NCI-H2227 (cell line): ENCODE measurements around the gene ALG14.
"Not testable (repeated sequence)": the region's sequence is repeated elsewhere in the genome, so short reads cannot be mapped to it uniquely, and the experiment has no call there.

Source experiments
- DNase-seq: peaks from one replicate; lab custom pipeline; 2025; ENCODE audit not compliant: unreplicated experiment; lab: John Stamatoyannopoulos, UW

The ALG14 gene, protein sequence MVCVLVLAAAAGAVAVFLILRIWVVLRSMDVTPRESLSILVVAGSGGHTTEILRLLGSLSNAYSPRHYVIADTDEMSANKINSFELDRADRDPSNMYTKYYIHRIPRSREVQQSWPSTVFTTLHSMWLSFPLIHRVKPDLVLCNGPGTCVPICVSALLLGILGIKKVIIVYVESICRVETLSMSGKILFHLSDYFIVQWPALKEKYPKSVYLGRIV

DNA sequence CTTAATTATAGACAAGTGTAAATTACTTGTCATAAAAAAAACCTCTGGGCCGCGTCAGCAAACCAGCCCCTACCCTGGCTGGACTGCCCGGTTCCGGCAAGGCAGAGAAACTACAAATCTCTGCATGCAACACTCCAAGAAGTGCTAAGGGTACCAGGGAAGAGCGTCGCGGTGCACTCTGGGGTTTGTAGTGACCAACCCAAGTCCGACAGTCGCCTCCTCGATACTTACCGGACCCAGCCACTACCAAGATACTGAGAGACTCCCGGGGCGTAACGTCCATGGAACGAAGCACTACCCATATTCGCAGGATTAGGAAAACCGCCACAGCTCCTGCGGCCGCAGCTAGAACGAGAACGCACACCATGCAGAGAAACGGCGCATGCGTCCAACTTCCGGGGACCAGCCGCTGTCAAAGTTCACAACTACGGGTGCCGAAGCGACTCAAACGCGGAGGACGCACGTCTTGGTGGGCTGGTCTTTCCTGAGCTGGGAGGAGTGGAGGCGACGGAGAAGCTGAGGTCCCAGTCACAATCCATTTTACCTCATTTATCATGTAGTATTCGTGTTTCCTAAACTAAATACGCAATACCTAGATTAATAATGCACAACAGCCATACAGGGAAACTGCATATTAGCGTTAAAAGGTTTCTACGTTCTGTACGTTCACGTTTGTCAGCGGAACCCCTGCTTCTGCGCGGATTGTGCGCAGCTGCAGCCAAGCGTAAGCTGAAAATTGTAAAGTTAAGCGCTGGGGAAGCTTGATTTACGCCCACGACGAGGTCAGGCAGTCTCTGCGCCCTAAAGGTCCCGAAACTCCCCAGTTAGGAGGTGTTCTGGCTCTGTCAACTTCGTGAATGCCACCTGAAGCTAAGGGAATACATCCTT is at the start of gene ALG14:
Gene ALG14, minus strand, starts transcription at position 420 of the 888 bp plus-strand sequence. Its CDS starts 53 bp downstream, at position 367.
- peak; percentile 96 for DNase-seq

DNA sequence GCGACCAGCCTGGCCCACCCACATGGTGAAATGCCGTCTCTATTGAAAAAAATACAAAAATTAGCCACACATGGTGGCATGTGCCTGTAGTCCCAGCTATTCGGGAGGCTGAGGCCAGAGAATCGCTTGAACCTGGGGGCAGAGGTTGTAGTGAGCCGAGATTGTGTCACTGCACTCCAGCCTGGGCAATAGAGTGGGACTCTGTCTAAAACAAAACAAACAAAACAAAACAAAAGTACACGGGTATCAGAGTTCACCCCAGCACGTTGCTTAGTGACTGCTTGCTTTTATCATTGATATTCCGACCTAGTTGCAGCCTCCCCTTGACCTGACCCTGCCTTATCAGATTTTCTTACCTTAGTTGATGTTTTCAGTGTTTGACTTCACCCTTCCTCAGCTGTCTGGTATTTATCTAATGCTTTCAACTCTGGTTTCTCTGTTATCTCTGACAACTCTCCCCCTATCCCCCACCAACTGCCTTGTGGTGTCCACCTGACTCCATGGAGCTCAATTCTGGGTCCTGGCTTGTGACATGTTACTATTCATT is 49.5 kb upstream of the ALG14 start:
- DNase-seq, result no peak

DNA sequence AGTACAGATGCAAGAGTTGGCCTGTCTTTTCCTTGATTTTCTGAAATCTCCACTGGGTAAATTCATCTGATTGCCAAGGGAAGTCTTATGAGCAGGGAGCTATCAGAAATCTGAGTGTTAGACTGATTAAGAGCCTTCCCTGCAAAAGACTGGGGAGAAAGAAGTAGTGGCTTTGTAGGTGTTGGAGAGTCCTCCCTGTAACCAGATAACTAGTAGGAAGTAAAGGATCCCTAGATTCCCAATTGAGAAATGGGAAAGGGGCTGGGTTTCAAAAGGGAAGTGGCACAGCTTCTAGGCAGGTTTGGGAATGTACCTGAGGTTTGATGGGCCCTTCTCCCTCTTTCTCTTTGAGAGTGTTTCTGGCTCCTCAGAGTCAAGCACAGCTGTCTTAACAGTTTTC is 46.5 kb upstream of the ALG14 start:
- no peak for DNase-seq

DNA sequence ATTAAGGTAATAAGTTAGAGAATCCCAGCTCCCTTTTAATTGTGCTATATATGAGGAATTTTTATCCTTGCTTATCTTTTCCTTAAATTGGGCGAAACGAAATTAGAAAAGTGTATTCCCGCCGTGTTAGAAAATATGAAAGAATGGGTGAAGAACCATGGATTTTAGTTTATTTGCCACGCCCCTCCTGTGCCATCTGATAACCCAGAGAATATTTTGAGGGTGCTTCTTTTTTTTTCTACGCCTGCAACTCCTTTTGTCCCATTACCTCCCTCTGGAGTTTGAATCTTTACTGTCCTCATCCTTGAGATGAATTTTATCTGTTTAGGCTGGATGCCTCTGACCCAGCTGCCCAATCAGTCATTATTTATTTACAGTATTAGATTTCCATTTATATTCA is 46.0 kb upstream of the ALG14 start:
- DNase-seq, result no peak

DNA sequence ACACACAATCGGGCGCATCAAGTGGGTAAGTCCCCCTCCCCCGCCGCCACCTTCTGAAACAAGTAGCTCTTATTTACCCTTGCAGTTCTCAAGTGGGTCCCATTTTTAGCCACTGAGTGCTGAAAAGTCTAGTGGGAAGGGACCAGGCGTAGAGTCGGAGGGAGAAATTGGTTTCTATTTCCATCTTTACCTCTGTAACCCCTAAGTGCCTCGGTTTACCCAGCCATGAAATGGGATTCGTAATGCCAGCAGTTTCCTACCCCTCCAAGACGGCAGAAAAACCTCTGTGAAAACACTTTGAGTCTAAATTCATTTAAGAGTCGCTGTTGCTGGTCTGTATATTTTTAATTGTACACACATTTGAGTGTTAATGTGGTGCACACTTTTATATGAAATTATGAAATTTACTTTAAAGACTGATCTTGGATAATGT is 45.3 kb upstream of the ALG14 start:
- no peak for DNase-seq

DNA sequence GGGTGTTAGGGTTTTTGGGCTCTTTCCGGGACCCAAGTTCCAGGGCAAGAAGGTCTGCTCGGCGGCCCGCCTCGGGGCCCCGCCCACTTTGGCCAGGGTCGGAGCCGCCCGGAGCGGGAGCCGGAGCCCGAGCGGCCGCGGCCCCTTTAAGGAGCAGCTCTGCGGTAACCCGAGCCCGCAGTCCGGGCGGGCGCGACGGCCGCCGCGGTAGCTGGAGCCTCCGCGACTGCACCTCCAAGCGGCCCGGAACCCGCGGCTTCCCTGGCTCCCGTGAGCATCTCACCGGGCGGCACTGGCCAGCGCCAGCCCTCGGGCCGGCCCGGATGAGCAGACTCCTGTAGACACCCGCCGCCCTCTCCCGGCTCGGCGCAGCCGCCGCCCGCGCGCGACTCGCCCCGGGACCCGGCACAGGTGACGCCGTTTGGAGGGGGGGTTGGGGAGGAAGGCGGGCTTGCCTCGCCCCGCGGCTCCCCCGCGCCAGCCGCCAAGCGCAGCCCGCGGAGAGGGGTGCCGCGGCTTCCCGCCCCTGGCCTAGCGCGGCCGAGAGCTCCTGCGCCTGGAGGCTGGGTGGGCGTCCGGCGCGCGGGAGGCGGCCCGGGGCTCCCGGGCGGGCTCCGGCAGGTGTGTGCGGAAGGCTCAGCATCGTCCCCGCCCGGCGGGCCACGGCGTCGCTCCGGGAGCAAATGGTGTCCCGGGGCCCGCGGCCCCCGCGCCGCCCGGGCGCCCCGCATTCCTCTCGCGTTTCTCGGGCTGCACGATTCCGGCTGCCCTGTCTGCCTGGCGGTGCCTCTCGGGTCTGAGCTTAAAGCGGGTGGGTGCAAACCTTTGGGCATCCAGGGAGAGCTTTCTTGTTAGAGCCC is 44.7 kb upstream of the ALG14 start, which contains the start of gene TLCD4:
Gene TLCD4, plus strand, starts transcription at position 149 of the 860 bp plus-strand sequence. CDS start 26,547 bp downstream, outside the sequence.
- peak; percentile 75 for DNase-seq

DNA sequence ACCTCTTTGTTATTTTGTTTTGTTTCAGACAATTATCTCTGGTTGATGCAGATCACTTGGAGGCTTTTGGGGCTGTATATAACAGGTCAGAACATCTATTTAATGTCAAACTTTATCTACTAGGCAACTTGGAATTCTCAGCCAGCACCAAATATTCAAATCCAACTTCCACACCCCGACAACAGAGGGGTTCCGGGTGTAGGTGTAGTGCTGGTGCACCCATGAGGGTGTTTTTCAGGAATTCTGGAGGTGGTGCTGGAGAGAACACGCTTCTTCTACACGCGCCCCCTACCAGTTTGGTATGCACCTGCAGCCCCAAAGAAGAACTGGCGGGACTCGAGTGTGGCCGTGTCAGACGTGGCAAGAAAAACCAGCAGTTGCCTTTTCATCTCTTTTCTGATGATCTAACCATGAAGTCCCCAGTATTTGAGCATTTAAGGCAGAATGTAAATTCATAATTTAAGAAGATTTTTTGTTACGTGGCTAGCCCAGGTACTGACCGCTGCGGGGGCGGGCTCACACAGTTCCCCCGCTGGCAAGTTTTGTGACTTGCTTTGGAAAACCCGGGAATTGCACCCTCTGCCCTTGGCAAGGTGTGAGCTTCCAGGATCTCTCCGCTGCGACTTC is 43.9 kb upstream of the ALG14 start:
- peak; percentile 84 for DNase-seq

DNA sequence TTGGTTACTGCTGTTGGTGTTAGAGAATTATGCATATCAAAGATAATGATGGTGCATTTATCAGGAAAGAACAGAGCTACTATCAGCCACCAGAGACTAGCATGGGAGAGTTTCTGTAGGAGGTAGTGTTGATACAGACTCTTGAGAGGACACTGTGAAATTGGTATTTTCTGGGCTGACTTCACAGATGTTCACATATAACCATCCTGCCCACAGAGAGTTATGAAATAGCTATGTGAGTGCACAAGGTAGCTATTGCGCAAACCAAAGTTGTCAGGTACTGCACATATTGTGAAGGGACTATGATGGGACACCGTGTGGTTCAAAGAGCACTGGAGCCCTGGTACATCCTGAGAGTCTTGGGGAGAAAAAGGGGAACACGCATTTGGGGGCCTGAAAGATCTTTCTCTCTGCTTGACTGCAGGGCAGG is 43.0 kb upstream of the ALG14 start:
- no peak for DNase-seq

DNA sequence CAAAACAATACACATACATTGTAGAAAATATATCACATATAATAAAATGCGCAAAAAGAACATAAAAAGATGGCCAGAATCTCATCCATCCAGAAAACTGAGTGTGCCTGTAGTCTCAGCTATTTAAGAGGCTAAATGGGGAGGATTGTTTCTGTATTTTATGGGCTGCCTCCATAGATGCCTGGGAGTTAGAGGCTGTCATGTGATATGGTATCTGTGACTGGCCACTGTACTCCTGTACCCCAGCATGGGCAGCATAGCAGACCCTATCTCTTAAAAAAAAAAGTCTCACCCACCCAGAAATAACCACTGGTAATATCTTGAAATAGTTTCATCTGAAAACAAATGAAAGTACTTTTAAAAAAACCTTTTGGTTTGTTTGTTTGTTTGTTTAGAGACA is 40.9 kb upstream of the ALG14 start:
- DNase-seq, result no peak

DNA sequence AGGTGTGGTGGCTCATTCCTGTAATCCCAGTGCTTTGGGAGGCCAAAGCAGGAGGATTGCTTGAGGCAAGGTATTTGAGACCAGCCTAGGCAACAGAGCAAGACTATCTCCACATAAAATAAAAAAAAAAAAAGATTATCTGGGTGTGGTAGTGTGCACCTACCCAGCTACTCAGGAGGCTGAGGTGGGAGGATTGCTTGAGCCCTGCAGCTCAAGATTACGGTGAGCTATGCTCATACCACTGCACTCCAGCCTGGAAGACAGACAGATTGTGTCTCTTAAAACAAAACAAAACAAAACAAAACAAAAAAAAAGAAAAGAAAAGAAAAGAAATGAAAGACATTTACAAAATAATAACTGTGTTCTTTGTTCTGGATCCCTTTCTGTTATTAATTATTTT is 38.3 kb upstream of the ALG14 start:
- DNase-seq, result no peak

DNA sequence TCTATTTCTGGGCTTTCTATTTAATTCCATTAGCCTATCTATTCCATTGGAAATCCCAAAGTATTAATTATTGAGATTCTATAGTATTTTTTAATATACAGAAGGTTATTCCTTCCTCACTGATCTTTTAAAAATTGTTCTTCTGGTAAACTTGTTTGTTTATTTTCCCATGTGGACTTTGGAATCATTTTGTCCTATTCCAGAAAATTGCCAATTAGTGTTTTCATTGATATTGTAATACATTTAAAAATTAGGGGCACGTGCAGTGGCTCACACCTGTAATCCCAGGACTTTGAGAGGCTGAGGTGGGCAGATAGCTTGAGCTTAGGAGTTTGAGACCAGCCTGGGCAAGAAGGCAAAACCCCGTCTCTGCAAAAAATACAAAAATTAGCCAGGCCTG is 36.0 kb upstream of the ALG14 start:
- DNase-seq, result no peak

DNA sequence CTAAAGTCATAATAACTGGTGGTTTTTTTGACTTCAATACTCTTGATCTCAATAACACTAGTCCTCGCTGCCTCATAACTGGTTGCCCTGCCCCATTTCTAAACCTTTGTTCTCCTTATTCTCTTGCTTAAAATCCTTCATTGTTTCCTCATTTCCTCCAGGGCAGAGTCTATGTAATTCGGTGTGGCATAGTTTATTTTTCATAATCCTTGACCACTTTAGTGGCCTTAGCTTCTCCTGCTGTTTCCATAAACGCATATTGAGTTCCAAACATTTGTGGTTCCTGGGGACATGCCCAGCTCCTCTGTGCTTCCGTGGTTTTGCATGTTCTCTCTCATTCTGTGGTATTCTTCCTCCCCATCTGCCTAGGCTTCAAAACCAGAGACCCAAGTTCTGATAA is 25.4 kb upstream of the ALG14 start:
- no peak for DNase-seq

DNA sequence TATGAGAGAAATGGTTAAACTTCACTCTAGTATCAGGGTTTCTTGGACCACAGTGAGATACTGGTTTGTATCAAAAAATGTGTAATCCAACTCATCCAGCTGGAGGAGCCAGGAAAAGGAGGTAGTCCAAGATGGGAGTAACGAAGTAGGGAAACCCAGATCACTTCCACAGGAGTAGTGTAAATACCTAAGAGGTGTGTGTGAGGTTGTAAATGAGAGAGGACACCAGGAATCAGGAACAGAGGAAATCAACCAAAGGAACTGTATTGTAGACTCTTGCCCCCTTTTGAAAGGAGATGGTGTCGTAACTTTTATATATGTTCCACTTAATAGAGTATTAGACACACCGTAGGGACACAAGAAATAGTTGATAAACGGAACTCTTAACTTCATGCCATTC is 24.7 kb upstream of the ALG14 start:
- no peak for DNase-seq

DNA sequence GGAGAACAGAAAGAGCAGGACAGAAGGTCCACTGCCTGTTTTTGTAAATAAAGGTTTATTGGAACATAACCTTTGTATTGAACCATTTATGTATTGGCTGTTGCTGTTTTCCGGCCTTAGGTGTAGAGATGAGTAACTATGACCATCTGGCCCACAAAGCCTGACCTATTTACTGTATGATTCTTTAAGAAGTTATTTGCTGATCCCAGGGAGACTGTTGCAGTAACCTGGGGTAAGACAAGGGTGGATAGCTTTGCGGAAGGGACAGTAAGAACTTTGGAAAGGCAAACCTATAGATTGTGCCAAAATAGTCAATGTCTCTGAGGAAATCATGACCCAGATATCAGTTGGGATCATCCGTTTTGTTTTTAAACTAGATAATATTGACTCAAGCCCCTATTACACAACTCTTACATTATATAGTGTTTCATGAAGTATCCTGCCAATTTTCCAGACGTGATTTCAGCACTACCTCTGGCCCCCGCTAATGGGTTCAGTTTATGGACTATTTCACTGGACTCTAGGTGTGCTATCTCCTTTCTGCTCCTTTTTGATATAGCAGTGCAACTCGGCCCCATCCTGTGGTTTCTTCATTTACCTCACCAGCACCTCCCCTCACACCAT is 23.6 kb upstream of the ALG14 start:
- no peak for DNase-seq

DNA sequence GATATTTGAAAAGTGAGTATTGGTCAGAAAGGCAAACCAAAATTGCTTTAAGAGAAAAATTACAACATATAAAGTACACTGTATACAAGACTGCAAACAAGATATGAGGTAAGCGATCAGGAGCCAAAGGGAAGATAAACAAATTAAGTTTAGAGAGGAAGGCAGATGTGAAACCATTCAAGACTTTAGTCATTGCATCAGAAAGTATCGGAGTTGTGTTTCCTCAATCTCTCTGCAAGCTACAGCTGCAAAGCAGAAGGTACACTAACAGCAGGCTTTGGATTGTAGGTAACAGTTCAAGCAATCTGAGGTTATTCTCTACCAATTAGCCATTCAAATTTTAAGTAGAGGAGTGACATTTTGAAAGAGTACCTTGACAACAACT is 23.1 kb upstream of the ALG14 start:
- DNase-seq, result no peak

DNA sequence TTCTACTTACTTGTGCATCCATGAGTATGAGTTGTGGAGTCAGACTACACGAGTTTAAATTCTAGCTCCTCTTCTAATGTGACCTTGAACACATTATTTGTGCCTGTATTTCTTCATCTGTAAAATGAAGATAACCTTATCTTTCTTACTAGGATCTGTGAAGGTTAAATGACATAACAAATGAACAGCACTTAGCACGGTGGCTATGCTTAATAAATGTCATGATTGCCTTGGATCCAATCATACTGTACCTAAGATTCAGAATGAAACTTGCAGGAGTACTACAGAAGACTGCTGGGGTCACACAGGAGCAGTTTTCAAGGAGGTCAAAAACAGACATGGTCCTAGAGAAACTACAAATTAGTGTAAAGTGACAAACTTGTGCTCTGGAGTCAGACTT is 22.2 kb upstream of the ALG14 start:
- DNase-seq, result no peak

DNA sequence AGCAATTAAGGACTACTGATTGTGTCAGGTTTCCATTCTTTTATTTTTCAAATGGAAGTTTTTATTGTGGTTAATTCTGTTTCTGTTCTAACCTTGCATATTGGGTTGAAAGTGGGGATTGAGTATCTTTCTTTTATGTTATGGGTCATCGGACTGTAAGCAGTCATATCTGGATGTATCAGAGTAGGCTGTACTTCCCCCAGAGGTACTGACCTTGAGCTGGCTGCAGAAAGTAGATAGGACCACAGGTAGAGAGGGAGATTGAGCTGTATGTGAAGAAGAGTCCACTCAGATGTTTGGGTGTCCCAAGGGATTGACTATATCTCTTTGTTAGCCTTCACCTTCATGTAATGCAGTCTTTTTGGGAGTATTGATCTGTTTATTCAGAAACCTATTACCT is 20.5 kb upstream of the ALG14 start:
- no peak for DNase-seq

DNA sequence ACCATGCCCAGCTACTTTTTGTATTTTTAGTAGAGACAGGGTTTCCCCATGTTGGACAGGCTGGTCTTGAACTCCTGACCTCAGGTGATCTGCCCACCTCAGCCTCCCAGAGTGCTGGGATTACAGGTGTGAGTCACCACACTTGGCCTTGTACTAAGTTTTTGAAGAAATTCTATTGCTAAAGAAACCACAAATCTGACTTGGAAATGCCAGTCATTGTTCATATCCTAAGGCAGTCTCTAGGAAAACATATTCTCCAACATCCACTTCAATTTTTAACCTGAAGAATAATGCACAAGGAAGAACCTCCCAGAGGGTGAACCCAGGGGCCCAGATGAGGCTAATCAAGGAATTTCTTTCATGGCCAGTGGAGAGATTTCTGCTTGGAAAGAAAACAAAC is 20.1 kb upstream of the ALG14 start:
- not testable (repeated sequence) for DNase-seq

DNA sequence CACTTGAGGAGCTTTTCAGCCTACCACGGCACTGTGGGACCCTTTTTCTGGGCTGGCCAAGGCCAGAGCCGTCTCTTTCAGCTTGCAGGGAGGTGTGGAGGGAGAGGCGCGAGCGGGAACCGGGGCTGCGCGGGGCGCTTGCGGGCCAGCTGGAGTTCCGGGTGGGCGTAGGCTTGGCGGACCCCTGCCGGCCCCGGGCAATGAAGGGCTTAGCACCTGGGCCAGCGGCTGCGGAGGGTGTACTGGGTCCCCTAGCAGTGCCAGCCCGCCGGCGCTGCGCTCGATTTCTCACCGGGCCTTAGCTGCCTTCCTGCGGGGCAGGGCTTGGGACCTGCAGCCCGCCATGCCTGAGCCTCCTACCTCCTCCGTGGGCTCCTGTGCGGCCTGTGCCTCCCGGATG is 18.5 kb upstream of the ALG14 start:
- not testable (repeated sequence) for DNase-seq

DNA sequence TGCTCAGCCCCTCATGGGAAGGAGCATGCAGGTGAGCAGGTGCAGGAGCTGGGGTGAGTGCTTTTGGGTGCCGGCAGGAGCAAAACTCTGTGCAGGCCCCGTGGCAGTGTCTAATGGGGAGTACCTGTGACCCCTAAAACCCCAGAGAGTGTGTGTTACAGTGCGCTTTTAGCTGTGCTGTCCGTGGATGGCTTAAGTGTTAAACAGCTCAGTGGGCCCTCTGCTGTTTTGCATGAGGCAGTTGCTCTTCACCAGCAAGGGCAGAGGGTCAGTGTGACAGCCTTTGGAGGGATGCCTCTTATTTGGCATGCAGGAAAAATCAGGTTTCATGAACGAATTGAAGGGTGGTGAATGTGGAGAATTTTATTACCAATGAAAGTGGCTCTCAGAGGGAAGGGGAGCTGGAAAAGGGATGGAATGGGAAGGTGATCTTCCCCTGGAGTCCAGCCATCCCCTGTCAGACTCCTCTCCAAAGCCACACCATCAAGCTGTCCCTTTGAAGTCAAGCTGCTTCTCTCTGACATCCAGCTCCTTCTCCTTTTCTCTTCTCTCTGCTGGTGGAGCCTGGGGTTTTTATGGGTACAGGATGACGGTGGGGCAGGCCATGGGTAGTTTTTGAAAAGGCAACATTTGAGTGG is 17.0 kb upstream of the ALG14 start:
- DNase-seq, result no peak
